CD4-positive, alpha-beta T cell treated with Interleukin-12 subunit alpha and Interleukin-12 subunit beta, for 1 hour (primary cell): ENCODE measurements around the gene RNF43.

ENCODE experiments used
- DNase-seq: peaks from one replicate; pipeline ENCODE4 v3.0.0-alpha.2; 2020

The RNF43 gene

DNA sequence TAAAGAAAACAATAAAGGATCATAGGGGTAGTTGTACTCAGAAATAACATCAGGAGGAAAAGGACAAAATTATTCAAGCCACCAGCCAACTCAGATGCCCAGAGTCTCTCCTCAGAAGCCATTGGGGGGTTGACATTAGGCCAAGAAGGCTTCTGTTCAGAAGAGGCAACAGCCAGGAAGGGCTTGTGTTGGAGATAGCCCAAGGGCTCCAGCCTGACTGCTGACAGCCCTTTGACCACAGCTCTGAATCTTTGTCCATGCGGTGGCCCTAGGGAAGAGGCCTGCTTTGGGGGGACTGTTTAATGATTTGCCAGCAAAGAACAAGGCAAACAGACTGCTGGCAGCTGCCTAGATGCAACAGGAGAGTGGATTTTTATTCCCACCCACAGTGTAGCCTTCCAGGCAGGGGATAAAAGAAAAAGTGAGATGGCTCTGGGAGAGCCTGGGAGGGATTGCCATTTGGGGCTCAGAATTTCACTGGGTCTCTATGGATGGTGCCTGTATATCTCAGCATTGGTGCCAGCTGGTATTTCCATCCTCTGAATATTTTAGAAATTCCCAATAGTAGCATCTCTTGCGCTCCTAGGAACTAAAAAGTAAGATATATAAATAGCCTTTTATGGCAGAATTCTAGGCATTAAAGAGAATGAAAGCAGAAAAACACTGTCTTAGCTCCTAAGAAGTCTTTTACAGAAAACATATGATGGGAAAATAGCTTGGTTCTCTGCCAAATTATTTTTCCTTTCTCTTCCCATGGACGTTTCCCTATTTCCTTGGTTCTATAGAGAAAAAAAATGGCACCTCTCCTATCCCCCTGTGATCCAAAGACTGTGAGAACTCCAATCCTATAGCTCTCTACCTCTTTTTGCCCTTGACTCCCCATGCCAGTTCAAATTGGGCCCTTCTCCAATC is 36.0 kb downstream of the RNF43 start:
- DNase-seq, result no peak

DNA sequence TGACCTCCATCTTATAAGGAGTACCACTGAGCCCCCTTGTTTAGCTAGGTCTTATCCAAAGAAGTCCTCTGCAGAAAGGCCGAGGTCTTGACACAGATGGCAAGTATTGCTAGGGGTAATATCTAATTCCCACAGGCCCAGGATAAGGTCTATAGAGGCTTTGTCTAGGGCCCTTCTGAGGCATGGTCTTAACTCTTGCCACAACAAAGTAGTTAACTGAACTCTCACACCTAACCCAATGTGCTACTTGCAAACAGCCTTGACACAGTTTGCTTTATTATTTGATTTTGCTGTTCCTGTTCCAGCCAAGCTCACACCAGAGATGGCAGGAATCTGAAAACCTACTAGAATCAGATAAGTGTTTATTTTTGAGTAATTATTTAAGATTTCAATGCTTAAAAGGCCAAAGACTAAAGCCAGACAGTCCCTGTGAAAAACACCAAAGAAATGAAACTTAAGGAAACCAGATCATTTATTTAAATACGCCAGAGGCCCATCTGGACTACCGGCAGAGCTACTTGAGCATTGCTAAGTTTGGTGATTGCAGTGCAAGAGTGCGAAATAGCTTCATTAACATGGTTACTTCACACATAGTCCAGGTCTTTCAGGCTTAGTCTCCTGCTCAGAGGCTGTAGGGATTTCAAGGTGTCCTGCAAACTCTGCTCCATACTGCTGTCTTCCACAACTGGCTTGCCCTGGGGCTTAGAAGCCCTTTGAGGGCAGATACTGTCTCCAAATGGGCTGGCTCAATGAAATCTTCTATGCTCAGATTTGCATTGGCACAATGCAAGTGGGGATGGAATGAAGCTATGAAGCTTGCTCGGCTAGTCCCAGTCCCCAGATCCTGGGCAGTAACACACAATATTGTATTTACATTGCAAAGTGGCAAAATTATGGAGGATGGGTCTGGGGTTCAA is 36.9 kb downstream of the RNF43 start:
- DNase-seq, result no peak

DNA sequence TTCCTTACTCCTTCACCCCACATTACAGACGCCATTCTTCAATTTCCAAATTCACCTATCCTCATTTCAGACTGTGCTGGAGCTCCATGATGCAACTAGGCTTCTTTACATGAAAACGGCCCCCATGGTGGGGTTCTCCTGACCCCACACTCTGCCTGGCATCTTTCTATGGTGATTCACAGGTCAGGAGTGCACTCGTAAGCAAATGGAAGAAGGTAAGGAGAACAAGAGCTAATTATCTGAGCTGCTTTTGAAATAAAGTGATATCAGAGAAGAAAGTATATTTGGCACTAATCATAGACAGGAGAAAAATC is 37.9 kb downstream of the RNF43 start:
- no peak for DNase-seq

DNA sequence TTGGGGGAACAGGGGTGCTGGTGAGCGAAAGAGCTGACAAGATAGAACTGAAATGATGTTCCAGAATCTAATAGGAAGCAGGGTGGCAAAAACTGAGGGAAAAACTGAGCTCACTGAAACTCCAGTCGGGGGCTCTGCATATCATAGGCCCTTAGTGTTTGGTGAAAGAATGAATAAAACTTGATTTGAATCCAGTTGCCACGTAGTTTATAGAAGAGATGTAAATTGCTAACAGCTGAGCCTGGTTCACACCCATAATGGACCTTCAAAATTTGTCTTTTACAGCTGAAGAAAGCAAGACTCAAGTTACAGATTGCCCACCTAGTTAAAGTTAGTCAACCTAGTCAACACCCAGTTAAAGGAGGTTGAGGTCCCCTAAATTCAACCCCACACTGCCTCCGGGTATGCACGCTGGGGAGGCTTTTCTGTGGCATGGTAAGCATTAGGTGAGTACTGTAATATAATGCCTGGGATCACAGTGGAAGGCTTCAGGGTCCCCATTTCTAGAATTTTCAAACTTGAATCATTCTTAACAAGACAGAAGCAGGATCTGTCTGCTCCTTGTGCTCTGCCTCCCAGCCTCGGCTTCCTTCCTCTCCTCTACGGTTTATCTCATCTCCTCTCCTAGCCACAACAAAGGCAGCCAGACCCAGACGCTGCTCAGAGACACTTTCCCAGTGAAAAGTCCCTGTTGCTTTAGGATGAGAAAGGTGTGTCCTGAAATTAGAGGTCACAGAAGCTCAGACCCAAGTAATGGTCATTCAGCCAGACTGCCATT is 38.4 kb downstream of the RNF43 start:
- no peak for DNase-seq

DNA sequence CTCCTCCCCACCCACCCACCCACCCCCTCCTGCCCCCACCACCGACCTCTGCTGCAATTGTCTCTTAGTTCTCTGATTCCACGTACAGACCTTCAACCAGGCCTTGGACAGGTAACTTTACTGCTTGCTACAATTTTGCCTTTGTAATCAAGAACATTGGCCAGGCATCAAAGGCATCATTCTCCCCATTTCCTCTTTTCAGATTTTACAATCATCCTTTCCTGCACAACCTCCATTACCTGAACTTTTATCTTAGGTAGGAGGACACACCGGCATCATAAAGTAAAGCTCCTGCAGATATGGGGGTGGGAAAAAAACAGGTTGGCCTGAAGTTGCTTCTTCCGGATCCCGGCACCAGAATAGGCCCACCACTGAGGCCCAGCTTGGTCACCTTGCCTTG is 39.7 kb downstream of the RNF43 start:
- no peak for DNase-seq

DNA sequence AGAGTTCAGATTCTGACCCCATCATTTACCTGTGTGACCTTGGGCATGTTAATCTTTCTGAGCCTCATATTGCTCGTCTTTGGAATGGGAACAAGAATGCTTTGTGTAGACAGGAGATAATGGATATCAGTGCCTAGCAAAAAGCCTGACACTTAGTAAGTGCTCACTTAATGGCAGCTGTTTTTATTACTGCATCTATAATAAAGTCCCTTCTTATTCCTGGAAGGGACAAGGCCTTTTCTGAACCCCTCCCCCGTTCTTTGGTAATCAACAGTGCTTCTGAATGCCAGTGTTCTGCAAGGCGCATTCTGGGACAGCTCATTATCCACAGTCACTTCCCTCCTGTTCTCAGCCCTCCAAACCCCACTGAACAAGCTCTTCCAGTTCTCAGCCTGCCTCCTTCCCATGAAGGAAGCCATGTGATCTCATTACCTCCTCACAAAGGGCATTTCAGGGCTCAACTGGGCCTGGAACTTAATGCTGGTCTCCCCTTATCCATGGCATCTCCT is 40.2 kb downstream of the RNF43 start:
- DNase-seq, result no peak

DNA sequence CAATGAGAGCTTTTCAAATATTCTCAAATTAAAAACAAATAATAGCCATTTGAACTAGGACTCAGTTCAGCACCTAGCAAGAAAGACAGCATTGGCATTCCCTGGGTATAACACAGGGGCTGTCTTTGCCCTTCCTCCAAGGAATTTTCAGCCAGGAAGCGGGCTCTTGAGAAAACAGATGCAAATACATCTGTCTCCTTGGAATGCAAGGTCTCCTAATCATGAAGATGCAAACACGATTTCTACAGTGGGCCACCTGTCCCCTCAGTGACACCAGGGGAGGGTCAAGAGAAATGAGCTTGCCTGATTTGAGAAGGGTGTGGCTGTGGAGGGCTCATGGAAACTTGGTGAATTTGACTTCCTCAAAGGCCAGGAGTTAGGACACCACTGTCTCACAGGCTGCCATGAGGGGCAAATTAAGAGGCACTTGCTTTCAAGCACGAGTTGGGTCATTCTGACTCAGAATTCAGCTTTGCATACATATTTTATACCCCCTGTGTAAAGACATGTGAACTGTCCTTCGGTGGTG is 40.8 kb downstream of the RNF43 start:
- no peak for DNase-seq

DNA sequence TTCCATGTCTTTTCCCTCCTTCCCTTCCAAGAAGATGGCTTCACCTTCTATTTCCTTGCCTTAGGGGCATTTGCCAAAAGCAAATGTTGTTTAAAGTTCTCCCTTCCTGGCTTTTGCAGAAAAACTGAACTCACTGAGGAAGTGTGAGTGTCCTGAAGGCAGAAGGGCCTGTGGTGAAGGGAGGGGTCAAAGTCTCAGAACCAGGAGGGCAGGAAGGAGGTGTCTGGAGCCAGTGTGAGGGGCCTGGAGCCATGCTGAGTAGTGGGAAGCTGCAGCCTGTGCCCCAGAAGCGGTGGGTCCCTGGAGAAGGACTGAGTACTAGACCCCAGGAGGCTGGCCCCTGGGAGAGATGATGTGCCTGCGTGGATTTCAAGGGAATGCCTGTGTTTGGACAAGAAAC is 41.5 kb downstream of the RNF43 start:
- no peak for DNase-seq

DNA sequence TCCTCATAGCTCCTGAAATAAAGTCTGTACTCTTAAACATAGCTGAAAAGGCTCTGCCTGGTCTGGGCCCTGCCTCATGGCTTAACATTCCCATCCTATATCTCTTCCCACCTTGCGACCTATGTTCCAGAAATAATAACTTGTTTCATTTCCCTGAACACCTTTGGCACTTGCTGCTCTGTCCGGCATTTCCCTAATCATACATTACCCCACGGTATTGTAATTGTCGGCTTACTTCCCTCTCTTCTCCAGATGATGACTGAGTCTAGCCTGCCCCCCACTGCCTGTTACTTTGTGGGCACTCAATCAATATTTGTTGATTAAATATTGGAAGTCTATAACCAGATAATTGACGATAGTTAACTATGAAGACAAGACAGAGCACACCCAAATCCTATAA is 42.1 kb downstream of the RNF43 start:
- DNase-seq, result no peak

DNA sequence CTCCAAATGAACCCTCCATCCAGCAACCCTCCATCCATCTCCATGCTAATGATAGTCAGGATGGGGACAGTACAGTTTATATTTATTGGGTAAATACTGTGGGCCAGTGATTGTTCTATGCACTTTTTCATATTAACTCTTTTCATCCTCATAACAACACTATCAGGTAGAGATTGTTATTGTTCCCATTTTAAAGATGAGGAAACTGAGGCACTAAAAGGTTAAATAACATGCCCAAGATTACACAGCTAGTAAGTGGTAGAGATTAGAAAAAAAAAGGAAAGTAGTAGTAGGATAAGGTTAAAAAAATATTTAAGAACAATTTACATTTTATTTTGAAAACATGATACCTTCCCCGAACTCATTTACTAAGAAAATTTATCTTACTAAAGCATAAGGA is 43.4 kb downstream of the RNF43 start:
- DNase-seq, result no peak

DNA sequence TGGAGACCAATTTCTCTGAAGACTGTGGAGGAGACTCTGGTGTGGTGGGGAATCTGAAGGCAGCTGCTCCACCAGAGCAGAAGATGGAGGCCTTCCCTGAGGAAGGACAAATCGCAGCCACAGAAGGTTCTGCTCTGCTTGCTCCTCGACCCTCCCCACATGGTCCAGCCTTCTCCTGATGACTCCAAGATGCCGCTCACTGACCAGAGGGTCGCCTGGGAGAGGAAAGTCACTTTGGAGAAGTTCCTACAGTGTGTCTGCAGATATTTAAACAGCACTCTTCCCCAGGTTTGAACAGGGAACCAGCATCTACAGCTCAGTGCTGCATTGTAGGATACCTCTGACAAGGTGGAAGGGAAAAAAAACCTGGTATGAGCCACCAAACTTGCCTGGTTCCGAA is 44.3 kb downstream of the RNF43 start:
- no peak for DNase-seq

DNA sequence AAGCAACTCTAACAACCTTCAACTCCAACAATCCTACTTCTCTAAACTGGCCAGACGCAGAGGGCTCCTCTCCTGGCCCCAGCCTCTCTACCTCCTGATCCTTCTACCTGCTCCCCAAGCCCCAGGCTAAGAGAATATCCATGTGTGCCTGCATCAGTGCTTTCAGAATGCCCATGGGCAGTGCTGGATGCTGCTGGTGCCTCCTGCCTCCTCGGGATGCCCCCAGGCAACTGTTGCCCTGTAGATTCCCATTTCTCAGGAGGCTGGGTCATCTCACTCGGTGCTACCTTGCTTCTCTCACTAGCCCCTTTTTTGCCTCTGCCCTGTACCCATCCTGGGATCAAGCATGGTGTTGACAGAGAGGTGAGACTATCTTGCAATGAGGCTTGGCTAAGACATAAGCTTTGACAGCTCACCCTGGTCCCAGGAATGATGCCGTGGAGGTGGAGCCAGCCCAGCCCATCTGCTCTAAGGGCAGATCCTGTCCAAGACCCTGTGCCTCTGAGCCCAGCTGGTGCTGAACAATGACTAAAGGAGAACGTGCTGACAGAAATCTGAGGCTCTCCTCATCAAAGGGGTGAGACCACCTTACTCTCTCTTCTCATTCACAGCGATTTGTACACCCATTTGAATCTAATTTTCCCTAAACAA is 45.9 kb downstream of the RNF43 start:
- no peak for DNase-seq

DNA sequence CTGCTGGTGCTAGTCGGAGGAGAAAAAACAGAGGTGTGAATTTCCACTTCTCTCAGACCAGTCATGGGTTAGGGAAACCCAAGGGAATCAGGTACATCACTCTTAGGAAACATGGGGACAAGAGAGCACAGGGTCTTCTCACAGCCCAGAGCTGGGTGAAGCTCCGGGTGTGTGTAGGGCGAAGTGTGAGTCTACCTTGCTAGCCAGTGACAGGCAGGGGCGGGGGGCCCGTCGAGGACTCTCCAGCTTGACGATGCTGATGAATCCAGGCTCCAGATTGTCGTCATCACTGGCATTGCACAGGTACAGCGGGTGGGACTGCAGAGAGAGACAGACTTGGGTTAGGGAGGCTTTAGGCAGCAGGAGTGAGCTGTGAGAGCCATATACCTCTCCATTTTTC is 46.6 kb downstream of the RNF43 start:
- DNase-seq, result no peak

DNA sequence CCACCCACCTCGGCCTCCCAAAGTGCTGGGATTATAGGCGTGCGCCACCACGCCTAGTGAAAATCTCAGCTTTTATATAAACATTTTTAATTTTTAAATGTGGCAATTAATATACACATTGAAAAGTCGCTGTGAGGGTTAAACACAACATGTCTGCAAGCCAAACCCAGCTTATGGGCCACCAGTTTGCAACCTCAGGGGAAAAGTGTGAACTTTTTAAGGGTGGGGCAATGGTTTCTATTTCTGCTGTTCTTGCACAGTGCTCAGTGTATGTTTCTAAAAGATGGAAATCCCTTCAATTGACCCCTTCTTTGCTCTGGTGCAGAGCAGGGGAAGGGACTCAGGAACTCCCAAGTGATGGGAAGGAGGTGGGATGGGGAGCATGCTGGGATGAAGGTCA is 47.0 kb downstream of the RNF43 start:
- DNase-seq, result peak; percentile 16

DNA sequence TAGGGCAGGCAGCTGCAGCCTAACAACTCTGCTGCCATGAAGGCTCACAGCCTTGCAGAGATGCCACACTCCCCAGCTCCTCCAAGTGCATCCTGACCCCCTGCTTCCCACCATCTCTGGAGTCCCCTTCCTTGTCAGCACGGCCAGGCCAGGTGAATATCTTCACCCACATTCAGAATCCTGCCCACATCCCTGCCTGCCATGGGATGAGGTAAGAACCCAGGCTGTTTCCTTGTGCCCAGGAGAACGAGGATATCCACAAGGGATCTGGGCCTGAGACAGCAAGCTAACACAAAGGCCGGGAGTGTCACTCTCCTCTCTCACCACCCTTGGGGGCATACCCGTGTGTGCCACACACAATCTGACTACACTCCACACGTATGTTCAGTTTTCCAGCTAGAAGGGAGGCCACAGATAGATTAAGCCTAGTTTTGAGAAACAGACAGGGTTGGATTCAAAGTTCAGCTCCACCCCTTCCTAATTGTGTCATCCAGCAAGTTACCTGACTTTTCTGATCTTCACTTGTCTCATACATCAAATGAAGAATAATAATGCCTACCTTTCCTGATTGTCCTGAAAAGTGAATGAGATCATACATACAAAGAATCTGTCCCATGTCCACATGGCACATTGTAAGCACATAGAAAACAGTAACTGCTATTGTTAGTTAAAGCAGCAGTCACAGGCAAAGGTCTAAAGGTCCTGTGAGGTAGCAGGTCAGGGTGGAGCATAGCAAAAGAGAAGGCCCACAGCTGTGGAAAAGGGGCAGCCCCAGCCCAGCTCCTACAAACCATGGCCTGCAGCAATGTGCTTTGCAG is 47.9 kb downstream of the RNF43 start:
- DNase-seq, result no peak

DNA sequence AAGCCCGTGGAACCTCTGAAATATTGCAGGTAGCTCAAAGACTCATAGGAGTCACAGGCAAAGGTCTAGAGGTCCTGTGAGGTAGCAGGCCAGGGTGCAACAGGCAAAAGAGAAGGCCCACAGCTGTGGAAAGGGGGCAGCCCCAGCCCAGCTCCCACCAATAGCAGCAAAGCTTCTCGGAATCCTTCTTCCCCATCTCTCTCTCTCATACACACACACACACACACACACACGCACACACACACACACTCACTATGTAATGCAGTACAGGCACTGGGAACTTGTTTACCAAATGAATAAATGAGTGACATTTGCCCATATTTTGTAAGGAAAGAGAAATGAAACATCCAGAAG is 48.5 kb downstream of the RNF43 start:
- no peak for DNase-seq
